ENCODE results near the gene FOSL1. TPM values are rescaled to one million over a fixed set of nuclear protein-coding genes. Genes with fewer than 3 reads are reported as not detected.

FOSL1 gene
- total RNA-seq (not detected), polyA plus RNA-seq (under 1 TPM in 2 of 3 donors, not detected in 1; 0.17 to 0.22 TPM), total RNA-seq (0.52 to 16.0 (median 7.0) reads per million in 6 experiments)

DNA sequence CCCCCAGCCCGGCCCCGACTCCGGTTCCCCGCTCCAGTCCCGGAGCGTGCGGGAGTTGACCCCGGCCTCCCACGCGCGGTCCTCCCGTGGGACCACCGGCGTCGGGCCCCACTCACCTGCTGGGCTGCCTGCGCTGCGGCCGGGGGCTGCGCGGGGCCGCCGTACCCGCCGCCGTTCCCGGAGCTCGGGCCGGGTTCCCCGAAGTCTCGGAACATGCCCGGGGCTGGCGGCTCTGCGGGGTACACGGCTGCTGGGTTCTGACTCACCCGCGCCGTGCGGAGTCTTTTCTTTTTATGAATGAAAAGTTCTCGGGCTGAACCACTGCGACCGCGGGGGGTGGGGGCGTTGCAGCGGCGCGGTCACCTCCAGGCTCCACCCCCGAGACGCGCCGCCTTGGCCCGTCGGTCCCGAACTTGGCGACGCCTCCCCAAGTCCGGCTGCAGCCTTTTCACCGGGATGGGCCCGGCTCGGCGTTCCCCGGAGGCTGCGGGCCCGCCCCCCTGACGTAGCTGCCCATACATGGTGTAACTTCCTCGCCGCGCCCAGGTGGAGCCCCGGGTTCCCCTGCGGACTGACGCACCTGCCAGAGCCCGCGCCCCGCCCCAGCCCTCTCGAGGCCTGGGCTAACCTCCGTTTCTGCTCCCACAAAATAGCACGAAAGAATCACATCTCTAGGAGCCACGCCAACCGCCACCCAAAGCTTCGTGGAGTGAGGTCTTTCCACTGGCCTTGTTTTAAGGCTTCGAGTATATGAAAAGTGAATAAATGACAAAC lies at the start of gene FOSL1:
Gene FOSL1, minus strand, starts transcription at position 264 of the 774 bp plus-strand sequence. Its CDS starts 49 bp downstream, at position 215.
- no peaks in the 10 kb centered on the region for H3K9me3 Mint-ChIP-seq
- peak within 1 kb of the TSS in 9 of 10 donors; percentile 41 to 94 (median 72) for H3K27ac Mint-ChIP-seq
- POLR2A ChIA-PET = interaction anchor here (0.8 to 6.2 kb wide), 11 partner anchors 10 to 417 kb away, joined by 3 to 105 read pairs (median 6); partner anchors contain the start of genes C11orf68, CCDC85B, CD248 and CTSW
- H3K36me3 Mint-ChIP-seq = no peaks in the 10 kb centered on the region
- H3K4me3 Mint-ChIP-seq = peak within 1 kb of the TSS; percentile 57 to 80 (median 74)
- H3K4me1 Mint-ChIP-seq = peaks cover 2 to 24% (median 10%) of the 10 kb centered on the region in 4 donors
- DNase-seq (peak; percentile 85 to 95 (median 91)), ATAC-seq (peak; percentile 93 to 98)
- peaks cover 0 to 4% (median 0%) of the 10 kb centered on the region in 5 donors for H3K27me3 Mint-ChIP-seq

DNA sequence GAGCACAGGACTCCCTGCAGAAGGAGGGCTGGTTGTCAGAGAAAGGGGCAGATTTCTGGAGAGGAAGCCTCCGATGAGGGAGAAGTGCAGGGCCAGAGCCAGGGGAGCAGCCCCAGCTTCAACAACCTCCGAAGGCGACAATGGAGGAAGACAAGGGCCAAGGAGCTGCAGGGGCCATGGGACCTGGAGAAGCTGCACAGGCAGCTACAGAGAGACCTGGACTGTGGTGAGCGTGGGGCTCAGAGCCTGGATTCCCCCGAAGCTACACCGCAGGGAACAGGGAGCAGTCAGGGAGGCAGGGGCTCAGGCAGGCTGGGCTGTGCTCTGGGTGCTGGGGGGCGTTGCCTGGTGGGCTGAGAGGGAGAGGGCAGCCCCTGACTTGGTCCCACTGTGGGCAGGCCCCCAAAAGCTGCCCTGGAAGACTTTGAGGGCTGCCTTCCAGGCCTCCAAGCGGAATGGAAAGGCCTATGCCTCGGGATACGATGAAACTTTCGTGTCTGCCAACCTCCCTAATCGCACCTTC lies 47.5 kb upstream of the FOSL1 start:
- H3K4me1 Mint-ChIP-seq = no peaks in the 10 kb centered on the region
- H3K27ac Mint-ChIP-seq = peak overlapping the region in 1 of 10 donors; percentile 74
- H3K4me3 Mint-ChIP-seq = no peak overlapping the region
- POLR2A ChIA-PET = no interaction called here
- no peaks in the 10 kb centered on the region for H3K9me3 Mint-ChIP-seq
- ATAC-seq (no peak), DNase-seq (no peak)
- H3K27me3 Mint-ChIP-seq = no peaks in the 10 kb centered on the region
- H3K36me3 Mint-ChIP-seq = no peaks in the 10 kb centered on the region

DNA sequence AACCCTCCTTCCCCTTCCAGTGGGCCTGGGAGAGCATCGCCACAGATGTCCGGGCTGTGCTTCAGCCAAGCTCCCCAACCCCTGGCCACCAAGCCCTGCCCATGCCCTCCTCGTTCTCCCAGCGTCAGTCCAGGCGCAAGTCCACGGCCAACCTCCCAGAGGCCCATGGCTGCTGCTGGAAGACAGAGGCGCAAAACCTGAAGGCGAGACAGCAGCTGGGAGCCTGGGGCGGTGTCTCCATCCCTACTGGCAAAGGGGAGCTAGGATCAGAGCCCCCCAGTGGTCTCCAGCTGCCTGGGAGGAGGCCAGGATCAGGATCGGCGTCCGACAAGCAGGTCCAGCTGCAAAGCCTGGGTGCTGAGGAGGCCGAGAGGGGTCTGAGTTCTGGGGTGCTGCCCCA lies 46.9 kb upstream of the FOSL1 start:
- no peak overlapping the region for H3K27ac Mint-ChIP-seq
- no peak for ATAC-seq
- POLR2A ChIA-PET = interaction anchor here (0.8 kb wide), 1 partner anchor 19 kb away, joined by 3 read pairs; no protein-coding TSS in a partner anchor
- H3K9me3 Mint-ChIP-seq = no peaks in the 10 kb centered on the region
- no peak for DNase-seq
- no peaks in the 10 kb centered on the region for H3K27me3 Mint-ChIP-seq
- no peaks in the 10 kb centered on the region for H3K4me1 Mint-ChIP-seq
- H3K4me3 Mint-ChIP-seq = no peak overlapping the region
- no peaks in the 10 kb centered on the region for H3K36me3 Mint-ChIP-seq

DNA sequence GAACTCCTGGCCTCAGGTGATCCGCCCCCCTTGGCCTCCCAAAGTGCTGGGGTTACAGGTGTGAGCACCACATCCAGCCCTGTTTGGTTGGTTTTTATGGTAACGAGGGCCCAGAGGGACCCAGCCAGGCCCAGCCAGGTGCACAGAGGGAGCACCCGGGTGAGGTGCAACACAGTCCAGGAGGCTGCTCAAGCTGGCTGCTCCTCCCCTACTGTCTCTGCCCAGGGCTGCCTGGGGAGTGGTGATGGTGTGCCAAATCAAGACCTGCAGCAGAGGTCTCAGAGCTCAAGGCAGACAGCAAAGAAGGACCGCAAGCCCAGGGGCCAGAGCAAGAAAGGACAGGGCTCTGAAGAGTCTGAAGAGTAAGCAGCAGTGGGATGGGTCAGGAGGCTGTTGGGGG lies 46.5 kb upstream of the FOSL1 start:
- Mint-ChIP-seq H3K27me3 (no peaks in the 10 kb centered on the region), H3K27ac (no peak overlapping the region), H3K9me3 (no peaks in the 10 kb centered on the region), H3K4me1 (peaks cover 0 to 1% (median 0%) of the 10 kb centered on the region in 4 donors), H3K36me3 (no peaks in the 10 kb centered on the region), H3K4me3 (no peak overlapping the region)
- POLR2A ChIA-PET = interaction anchor here (0.6 to 1.3 kb wide), 3 partner anchors 14 to 57 kb away, joined by 3 read pairs; no protein-coding TSS in a partner anchor
- DNase-seq (no peak), ATAC-seq (no peak)

DNA sequence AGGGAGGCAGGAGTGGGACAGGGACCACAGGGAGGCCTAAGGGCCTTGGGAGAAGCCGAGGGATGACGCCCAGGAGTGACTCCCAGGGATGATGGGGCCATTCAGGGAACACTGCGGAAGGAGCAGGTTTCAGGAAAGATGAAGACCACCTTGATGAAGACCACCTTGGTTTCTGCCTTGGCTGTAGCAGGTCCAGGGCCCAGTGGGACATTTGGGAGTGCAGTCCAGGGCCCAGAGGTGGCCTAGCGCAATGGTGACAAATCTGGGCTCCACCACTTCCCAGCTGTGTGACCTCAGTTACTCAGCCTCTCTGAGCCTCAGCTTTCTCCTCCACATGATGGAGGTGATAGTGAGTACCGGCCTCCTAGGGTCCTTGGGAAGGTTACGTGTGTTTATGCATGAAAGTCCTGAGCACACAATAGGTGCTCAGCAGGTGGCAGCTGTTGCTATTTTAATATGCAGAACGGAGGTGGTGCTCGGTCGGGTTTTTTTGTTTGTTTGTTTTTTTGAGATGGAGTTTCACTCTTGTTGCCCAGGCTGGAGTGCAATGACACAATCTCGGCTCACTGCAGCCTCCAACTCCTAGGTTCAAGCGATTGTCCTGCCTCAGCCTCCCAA lies 45.9 kb upstream of the FOSL1 start:
- DNase-seq (no peak), ATAC-seq (no peak)
- H3K9me3 Mint-ChIP-seq = no peaks in the 10 kb centered on the region
- no peak overlapping the region for H3K27ac Mint-ChIP-seq
- peaks cover 0 to 5% (median 0%) of the 10 kb centered on the region in 5 donors for H3K27me3 Mint-ChIP-seq
- H3K4me1 Mint-ChIP-seq = peaks cover 0 to 7% (median 0%) of the 10 kb centered on the region in 4 donors
- H3K36me3 Mint-ChIP-seq = no peaks in the 10 kb centered on the region
- POLR2A ChIA-PET = interaction anchor here (0.6 to 1.3 kb wide), 2 partner anchors 14 to 57 kb away, joined by 3 read pairs; no protein-coding TSS in a partner anchor
- no peak overlapping the region for H3K4me3 Mint-ChIP-seq

DNA sequence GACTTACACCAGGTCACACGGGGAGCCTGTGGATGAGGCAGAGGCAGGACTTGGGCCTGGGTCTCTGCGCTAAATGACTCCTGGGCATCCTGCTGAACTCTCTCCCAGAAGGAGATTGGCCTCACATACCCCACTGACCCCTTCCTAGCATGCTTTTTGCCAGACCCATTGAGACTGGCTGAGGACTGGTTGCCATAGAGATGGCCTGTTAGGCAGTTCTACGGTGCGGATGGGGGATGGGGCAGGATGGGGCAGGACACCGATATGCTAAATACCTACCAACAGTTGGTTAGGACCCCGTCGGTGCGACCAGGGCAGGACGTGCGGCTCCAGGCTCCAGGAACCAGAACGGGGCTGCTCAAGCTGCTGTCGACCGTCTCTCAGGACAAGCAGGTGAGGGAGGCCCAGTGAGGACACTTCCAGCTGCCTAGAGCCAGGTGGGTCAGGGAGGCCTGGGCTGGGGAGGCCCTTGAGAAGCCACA lies 45.3 kb upstream of the FOSL1 start, which contains the start of gene TSGA10IP:
Gene TSGA10IP, plus strand, starts transcription at position 51 of the 482 bp plus-strand sequence. Its CDS starts 196 bp downstream, at position 247.
- peaks cover 0 to 8% (median 0%) of the 10 kb centered on the region in 4 donors for H3K4me1 Mint-ChIP-seq
- H3K9me3 Mint-ChIP-seq = no peaks in the 10 kb centered on the region
- POLR2A ChIA-PET = interaction anchor here (1.3 kb wide), 1 partner anchor 15 kb away, joined by 3 read pairs; no protein-coding TSS in a partner anchor
- ATAC-seq (no peak), DNase-seq (no peak)
- no peak within 1 kb of the TSS for H3K4me3 Mint-ChIP-seq
- no peak within 1 kb of the TSS for H3K27ac Mint-ChIP-seq
- no peaks in the 10 kb centered on the region for H3K36me3 Mint-ChIP-seq
- H3K27me3 Mint-ChIP-seq = peaks cover 0 to 5% (median 0%) of the 10 kb centered on the region in 5 donors

DNA sequence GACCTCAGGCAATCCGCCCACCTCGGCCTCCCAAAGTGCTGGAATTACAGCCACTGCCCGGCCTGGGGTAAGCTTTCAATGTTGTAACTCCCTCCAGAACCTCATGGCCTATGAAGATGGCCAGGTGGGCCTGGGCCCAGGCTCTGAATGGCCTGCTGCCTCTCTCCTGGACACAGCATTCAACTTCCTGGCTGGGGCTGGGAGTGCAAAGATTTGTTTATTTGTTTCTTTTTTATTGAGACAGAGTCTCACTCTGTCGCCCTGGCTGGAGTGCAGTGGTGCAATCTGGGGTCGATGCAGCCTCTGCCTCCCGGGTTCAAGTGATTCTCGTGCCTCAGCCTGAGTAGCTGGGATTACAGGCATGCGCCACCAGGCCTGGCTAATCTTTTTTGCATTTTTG lies 44.6 kb upstream of the FOSL1 start:
- Mint-ChIP-seq H3K36me3 (no peaks in the 10 kb centered on the region), H3K27me3 (peaks cover 0 to 5% (median 0%) of the 10 kb centered on the region in 5 donors), H3K27ac (no peak overlapping the region), H3K4me3 (no peak overlapping the region), H3K9me3 (no peaks in the 10 kb centered on the region), H3K4me1 (peaks cover 0 to 8% (median 0%) of the 10 kb centered on the region in 4 donors)
- POLR2A ChIA-PET = interaction anchor here (0.8 to 2.6 kb wide), 2 partner anchors 9 to 12 kb away, joined by 3 to 7 read pairs; no protein-coding TSS in a partner anchor
- ATAC-seq (no peak), DNase-seq (no peak)

DNA sequence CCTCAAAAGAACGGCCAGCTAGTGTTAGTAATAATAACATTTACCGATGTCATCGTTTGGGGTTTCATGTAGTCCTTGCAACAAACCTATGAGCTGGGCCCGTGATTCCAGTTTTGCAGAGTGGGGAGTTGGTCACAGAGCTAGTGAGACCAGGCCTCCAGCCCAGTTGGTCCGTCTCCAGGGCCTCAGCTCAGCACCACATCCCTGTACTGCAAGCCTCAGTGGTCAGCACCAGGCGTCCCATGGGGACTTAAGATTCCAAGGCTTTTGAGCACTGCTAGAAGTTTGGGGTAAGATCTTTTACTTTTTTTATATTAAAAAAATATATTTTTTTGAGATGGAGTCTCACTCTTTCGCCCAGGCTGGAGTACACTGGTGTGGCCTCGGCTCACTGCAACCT lies 44.0 kb upstream of the FOSL1 start:
- Mint-ChIP-seq H3K27me3 (peaks cover 0 to 5% (median 0%) of the 10 kb centered on the region in 5 donors), H3K4me3 (no peak overlapping the region), H3K27ac (no peak overlapping the region), H3K9me3 (no peaks in the 10 kb centered on the region), H3K36me3 (no peaks in the 10 kb centered on the region), H3K4me1 (peaks cover 0 to 8% (median 0%) of the 10 kb centered on the region in 4 donors)
- no peak for ATAC-seq
- POLR2A ChIA-PET = interaction anchor here (0.8 to 2.6 kb wide), 2 partner anchors 10 to 12 kb away, joined by 3 to 7 read pairs; no protein-coding TSS in a partner anchor
- DNase-seq = no peak

DNA sequence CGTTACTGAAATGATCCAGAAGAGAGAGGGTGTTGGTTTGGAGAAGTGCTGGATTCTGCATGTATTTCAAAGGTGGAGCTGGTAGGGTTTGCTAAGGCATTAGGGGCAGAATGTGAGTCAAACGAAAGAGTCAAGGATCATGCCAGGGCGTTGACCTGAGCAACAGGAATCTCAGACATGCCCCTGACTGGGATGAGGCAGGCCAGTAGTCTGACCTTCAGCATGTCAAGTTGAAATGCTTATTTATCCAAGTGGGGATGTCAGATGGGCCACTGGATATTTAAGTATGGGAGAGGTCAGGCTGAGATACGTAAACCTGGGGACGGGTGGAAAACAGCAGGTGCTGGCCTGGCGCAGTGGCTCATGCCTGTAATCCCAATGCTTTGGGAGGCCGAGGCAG lies 42.3 kb upstream of the FOSL1 start:
- Mint-ChIP-seq H3K9me3 (no peaks in the 10 kb centered on the region), H3K27me3 (peaks cover 0 to 5% (median 0%) of the 10 kb centered on the region in 5 donors), H3K27ac (peak overlapping the region in 1 of 10 donors; percentile 62), H3K4me1 (peaks cover 0 to 8% (median 0%) of the 10 kb centered on the region in 4 donors), H3K4me3 (no peak overlapping the region), H3K36me3 (no peaks in the 10 kb centered on the region)
- POLR2A ChIA-PET = interaction anchor here (2.6 kb wide), 1 partner anchor 10 kb away, joined by 7 read pairs; no protein-coding TSS in a partner anchor
- ATAC-seq = no peak
- DNase-seq = no peak

DNA sequence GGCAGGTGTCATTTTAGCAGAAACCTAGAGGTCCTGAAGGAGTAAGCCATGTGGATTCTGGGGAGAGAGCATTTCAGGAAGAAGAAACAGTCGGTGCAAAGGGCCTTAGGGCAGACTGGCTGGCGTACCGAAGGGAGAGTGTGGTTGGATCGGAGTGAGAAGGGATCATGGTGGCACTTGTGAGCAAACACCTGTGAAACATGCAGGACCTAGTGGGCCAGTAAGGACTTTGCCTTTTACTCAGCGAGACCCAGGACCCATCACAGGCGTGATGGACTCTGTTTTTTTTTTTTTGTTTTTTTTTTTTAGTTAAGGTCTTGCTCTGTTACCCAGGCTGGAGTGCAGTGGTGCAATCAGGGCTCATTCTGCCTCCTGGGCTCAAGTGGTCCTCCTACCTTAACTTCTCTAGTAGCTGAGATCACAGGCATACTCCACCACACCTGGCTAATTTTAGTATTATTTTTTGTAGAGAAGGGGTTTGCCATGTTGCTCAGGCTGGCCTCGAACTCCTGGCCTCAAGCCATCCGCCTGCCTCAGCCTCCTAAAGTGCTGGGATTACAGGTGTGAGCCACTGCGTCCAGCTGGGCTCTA lies 41.6 kb upstream of the FOSL1 start:
- Mint-ChIP-seq H3K4me3 (no peak overlapping the region), H3K9me3 (no peaks in the 10 kb centered on the region), H3K27ac (peak overlapping the region in 1 of 10 donors; percentile 13), H3K27me3 (peaks cover 0 to 5% (median 0%) of the 10 kb centered on the region in 5 donors), H3K36me3 (no peaks in the 10 kb centered on the region), H3K4me1 (peaks cover 0 to 8% (median 0%) of the 10 kb centered on the region in 4 donors)
- DNase-seq (no peak), ATAC-seq (no peak)
- POLR2A ChIA-PET = interaction anchor here (1.1 to 2.6 kb wide), 2 partner anchors 9 to 11 kb away, joined by 3 to 7 read pairs; no protein-coding TSS in a partner anchor

DNA sequence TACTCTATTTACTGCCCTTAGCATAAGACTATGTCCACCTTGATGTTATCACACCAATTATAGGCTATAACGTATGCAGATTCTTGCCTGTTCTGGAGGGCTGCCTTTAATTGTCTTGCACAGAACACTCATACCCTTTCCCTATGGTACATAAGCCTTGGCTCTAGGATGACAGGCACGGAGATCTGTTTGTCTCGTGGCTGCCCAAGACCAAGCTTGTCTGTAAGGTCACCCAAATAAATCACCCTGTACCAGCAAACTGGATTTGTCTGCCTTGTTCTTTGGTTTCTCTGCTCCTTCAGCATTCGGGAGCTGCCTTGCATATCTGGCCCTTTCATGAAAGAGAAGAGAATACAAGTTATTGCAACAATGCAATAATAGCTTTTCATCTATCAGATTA lies 37.6 kb upstream of the FOSL1 start:
- Mint-ChIP-seq H3K4me3 (no peak overlapping the region), H3K4me1 (peaks cover 0 to 10% (median 2%) of the 10 kb centered on the region in 4 donors), H3K27me3 (peaks cover 0 to 5% (median 0%) of the 10 kb centered on the region in 5 donors), H3K9me3 (no peaks in the 10 kb centered on the region), H3K36me3 (no peaks in the 10 kb centered on the region), H3K27ac (peak overlapping the region in 1 of 10 donors; percentile 74)
- ATAC-seq (no peak), DNase-seq (no peak)
- POLR2A ChIA-PET = interaction anchor here (0.9 to 1.5 kb wide), 3 partner anchors 10 to 50 kb away, joined by 3 to 6 read pairs (median 5); partner anchors contain the start of gene FIBP

DNA sequence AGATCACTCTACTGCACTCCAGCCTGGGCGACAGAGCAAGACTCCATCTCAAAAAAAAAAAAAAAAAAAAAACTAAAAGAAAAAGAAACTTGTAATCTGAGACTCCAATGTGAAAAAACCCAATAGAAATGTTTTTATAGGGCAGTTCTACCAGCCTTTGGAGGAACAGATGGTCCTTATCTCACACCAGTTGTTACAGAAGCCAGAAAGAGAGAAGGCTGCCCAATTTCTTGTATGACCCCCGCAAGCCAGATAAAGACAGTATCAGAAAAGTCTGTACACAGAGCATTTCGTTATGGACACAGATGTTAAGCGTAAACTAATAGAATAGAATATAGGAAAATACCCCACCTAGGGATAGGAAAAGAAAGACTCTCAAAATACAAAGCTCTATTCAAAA lies 33.8 kb upstream of the FOSL1 start:
- no peak overlapping the region for H3K27ac Mint-ChIP-seq
- ATAC-seq (no peak), DNase-seq (no peak)
- POLR2A ChIA-PET = interaction anchor here (8.2 kb wide), 1 partner anchor 46 kb away, joined by 151 read pairs; the partner anchor contains the start of genes CCDC85B and FIBP
- H3K36me3 Mint-ChIP-seq = no peaks in the 10 kb centered on the region
- H3K4me3 Mint-ChIP-seq = no peak overlapping the region
- H3K9me3 Mint-ChIP-seq = no peaks in the 10 kb centered on the region
- H3K4me1 Mint-ChIP-seq = peaks cover 8 to 32% (median 21%) of the 10 kb centered on the region in 4 donors
- H3K27me3 Mint-ChIP-seq = no peaks in the 10 kb centered on the region

Measured in naive thymus-derived CD8-positive, alpha-beta T cell (primary cell).